Neural cell (in vitro differentiated cells): Measurements from ENCODE around the gene HS1BP3. TPM values are rescaled to one million over a fixed set of nuclear protein-coding genes. Genes with fewer than 3 reads are reported as not detected.

Source experiments
- H2AFZ ChIP-seq: fragments of 200-600, 300-800 bp; sonication (generic), shearing (Covaris generic); 2 replicates; pipeline ENCODE4 v1.6.0; 2014; ENCODE audit warnings: low read depth, mild to moderate bottlenecking, antibody characterized with exemption, low read length, moderate library complexity
- H3F3A ChIP-seq: fragments of 200-600 bp; shearing (Covaris generic); 2 replicates; pipeline ENCODE4 v1.6.1; 2016; ENCODE audit warnings: mild to moderate bottlenecking, moderate library complexity, mixed read lengths, antibody characterized with exemption, low read length; ENCODE audit not compliant: insufficient read depth, poor library complexity, severe bottlenecking
- H3K27ac ChIP-seq: fragments of 200-600, 300-800 bp; sonication (generic), shearing (Covaris generic); 2 replicates; pipeline ENCODE4 v1.5.1; 2014; ENCODE audit warnings: mild to moderate bottlenecking, low read length, moderate library complexity
- H3K27me3 ChIP-seq: fragments of 300-800, 200-600 bp; sonication (generic), shearing (Covaris generic); 2 replicates; pipeline ENCODE4 v1.6.0; 2014; ENCODE audit warnings: mild to moderate bottlenecking, low read depth, low read length, moderate library complexity; ENCODE audit not compliant: insufficient read depth
- H3K36me3 ChIP-seq: fragments of 300-800, 200-600 bp; sonication (generic), shearing (Covaris generic); 2 replicates; pipeline ENCODE4 v1.5.1; 2014; ENCODE audit warnings: mild to moderate bottlenecking, antibody characterized with exemption, low read length, moderate library complexity; ENCODE audit not compliant: insufficient read depth
- H3K4me2 ChIP-seq: fragments of 300-800, 200-600 bp; sonication (generic), shearing (Covaris generic); 2 replicates; pipeline ENCODE4 v1.6.0; 2014; ENCODE audit warnings: mild to moderate bottlenecking, low read length
- H3K4me3 ChIP-seq: fragments of 300-800, 200-600 bp; sonication (generic), shearing (Covaris generic); 2 replicates; pipeline ENCODE4 v1.5.1; 2014; ENCODE audit warnings: mild to moderate bottlenecking, low read length, moderate library complexity
- H3K79me2 ChIP-seq: fragments of 200-600 bp; shearing (Covaris generic); replicated peaks from 2 replicates; pipeline ENCODE4 v1.6.0; 2014; ENCODE audit warnings: mild to moderate bottlenecking, low read length, moderate library complexity; ENCODE audit not compliant: insufficient read depth
- H3K9ac ChIP-seq: fragments of 300-800, 200-600 bp; sonication (generic), shearing (Covaris generic); 2 replicates; pipeline ENCODE4 v1.6.1; 2016; ENCODE audit warnings: mild to moderate bottlenecking, low read length, mixed read lengths
- H3K9me2 ChIP-seq: fragments of 200-600 bp; shearing (Covaris generic); 2 replicates; pipeline ENCODE4 v1.6.1; 2016; ENCODE audit warnings: mild to moderate bottlenecking, low read length, mixed read lengths; ENCODE audit not compliant: insufficient read depth
- H3K9me3 ChIP-seq: fragments of 200-600, 300-800 bp; sonication (generic), shearing (Covaris generic); 2 replicates; pipeline ENCODE4 v1.6.1; 2016; ENCODE audit warnings: mild to moderate bottlenecking, mixed run types, low read length, moderate library complexity, mixed read lengths
- H4K20me1 ChIP-seq: fragments of 200-600 bp; shearing (Covaris generic); 2 replicates; pipeline ENCODE4 v1.6.1; 2016; ENCODE audit warnings: mild to moderate bottlenecking, mixed run types; ENCODE audit not compliant: insufficient read depth
- CTCF ChIP-seq: fragments of 450-650 bp; IDR thresholded peaks from 2 replicates; pipeline ENCODE4 v1.5.1; 2014; ENCODE audit warnings: antibody characterized with exemption, mild to moderate bottlenecking, moderate library complexity; ENCODE audit not compliant: poor library complexity, severe bottlenecking
- EP300 ChIP-seq: fragments of 450-650 bp; conservative IDR thresholded peaks from 2 replicates; pipeline ENCODE4 v1.6.1; 2014; ENCODE audit warnings: antibody characterized with exemption, mild to moderate bottlenecking, moderate library complexity; ENCODE audit not compliant: poor library complexity, severe bottlenecking
- EZH2 ChIP-seq: fragments of 200-600, 300-800 bp; shearing (Covaris generic), sonication (generic); IDR thresholded peaks from 2 replicates; pipeline ENCODE4 v1.6.1; 2014; ENCODE audit warnings: antibody characterized with exemption, low read length, borderline replicate concordance, mild to moderate bottlenecking; ENCODE audit not compliant: insufficient read depth, poor library complexity, severe bottlenecking
- MXI1 ChIP-seq: fragments of 450-650 bp; conservative IDR thresholded peaks from 2 replicates; pipeline ENCODE4 v1.6.1; 2014; ENCODE audit warnings: antibody characterized with exemption, mild to moderate bottlenecking; ENCODE audit not compliant: poor library complexity, severe bottlenecking
- RAD21 ChIP-seq: fragments of 450-650 bp; conservative IDR thresholded peaks from 2 replicates; pipeline ENCODE4 v1.6.1; 2014; ENCODE audit warnings: antibody characterized with exemption, mild to moderate bottlenecking, moderate library complexity
- REST ChIP-seq: IDR thresholded peaks from 2 replicates; pipeline ENCODE4 v1.6.1; 2012; ENCODE audit warnings: borderline replicate concordance
- SMC3 ChIP-seq: fragments of 450-650 bp; conservative IDR thresholded peaks from 2 replicates; pipeline ENCODE4 v1.6.1; 2014; ENCODE audit warnings: antibody characterized with exemption, mild to moderate bottlenecking, moderate library complexity; ENCODE audit not compliant: poor library complexity
- TAF1 ChIP-seq: IDR thresholded peaks from 2 replicates; pipeline ENCODE4 v1.6.1; 2012; ENCODE audit warnings: low read depth
- polyA plus RNA-seq: library from polyadenylated mRNA; depleted of rRNA; stranded (reverse); fragments of >200 nt; gene quantifications from 2 replicates; pipeline ENCODE4 v1.2.3, GENCODE V29; 2014

Gene HS1BP3
- polyA plus RNA-seq, 1 donor from 2014 or later, result 8.9 TPM

GRCh38 chr2:20589975-20590703 lies 60.8 kb downstream of the HS1BP3 start:
- Histone ChIP-seq H3K9me3 (no peaks in the 10 kb centered on the region), H3K9ac (no peak overlapping the region), H3K4me3 (no peak overlapping the region), H3K4me2 (no peak overlapping the region), H3K79me2 (no peaks in the 10 kb centered on the region), H2AFZ (no peak overlapping the region), H4K20me1 (no peaks in the 10 kb centered on the region), H3K36me3 (no peaks in the 10 kb centered on the region), H3K27ac (no peak overlapping the region), H3K9me2 (no peaks in the 10 kb centered on the region), H3F3A (no peaks in the 10 kb centered on the region), H3K27me3 (no peaks in the 10 kb centered on the region)
- TF ChIP-seq EZH2 (no peak), RAD21 (no peak), TAF1 (no peak), SMC3 (no peak), CTCF (no peak), MXI1 (no peak), REST (no peak)

DNA sequence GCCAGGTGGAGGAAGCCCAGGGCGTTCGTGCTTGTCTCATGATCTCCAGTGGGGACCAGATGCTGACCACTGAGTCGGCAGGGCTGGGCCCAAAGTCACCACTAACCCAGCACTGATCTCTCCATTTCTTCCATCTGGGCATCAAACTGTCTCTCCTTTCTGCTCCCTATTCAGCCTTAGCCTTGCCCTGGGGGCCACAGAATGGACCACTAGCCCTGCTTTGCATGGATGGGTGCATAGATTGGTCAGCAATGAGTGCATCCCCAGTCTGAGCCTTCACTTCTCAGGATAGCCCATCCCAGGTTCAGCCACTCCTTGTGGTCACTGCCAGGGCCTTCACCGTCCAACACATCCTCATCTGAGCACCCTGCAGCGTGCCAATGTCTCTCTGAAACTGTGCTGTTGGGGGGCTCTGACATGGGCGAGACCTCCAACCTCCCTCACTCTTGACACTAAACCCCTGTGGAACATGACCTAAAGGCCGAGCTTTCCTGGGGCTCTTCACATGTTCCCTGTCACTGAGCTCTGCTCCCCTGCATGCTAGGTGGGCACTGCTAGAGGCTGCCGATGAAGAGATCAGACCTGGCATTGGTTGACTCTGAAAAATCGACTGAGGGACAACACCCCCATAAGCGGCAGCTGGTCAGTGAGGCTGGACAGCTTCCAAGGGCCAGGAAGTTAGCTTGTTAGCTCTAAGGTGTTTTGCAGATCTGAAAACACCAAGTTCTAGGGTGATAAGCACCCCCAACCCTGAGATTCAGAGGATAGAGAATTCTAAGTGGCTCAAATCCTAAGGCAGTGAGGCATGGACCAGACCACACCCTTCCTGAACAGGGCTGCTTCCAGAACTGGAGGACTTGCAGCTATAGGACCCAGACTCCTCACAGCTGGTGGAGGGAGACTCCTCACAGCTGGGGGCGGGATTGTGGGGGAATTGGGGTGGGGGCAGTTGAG lies 61.7 kb downstream of the HS1BP3 start:
- H3K9me3 ChIP-seq, result no peaks in the 10 kb centered on the region
- H3K27ac ChIP-seq, result no peak overlapping the region
- TF ChIP-seq EP300 (no peak), EZH2 (no peak), SMC3 (no peak)
- no peaks in the 10 kb centered on the region for H3K27me3 ChIP-seq
- no peaks in the 10 kb centered on the region for H3K79me2 ChIP-seq
- H3F3A ChIP-seq, result no peaks in the 10 kb centered on the region
- no peaks in the 10 kb centered on the region for H3K9me2 ChIP-seq
- H3K9ac ChIP-seq, result no peak overlapping the region
- no peaks in the 10 kb centered on the region for H3K36me3 ChIP-seq
- no peak overlapping the region for H3K4me2 ChIP-seq
- no peaks in the 10 kb centered on the region for H4K20me1 ChIP-seq
- no peak overlapping the region for H3K4me3 ChIP-seq
- no peak overlapping the region for H2AFZ ChIP-seq
